Progenitor cell of endocrine pancreas (in vitro differentiated cells): ENCODE data around the gene SGPP2. TPM values are rescaled to one million over a fixed set of nuclear protein-coding genes. Genes with fewer than 3 reads are reported as not detected.

Experiments used
- DNase-seq: peaks from one replicate; pipeline ENCODE4 v3.0.0; 2021; ENCODE audit warnings: low spot score; ENCODE audit not compliant: unreplicated experiment
- H3K27ac Mint-ChIP-seq: 2 replicates; pipeline ENCODE4 v1.8.0; 2021; ENCODE audit warnings: mild to moderate bottlenecking, moderate library complexity, mixed read lengths
- H3K27me3 Mint-ChIP-seq: 2 replicates; pipeline ENCODE4 v1.8.0; 2021; ENCODE audit warnings: mixed read lengths
- H3K36me3 Mint-ChIP-seq: 2 replicates; pipeline ENCODE4 v1.8.0; 2022; ENCODE audit warnings: mixed read lengths; ENCODE audit not compliant: insufficient read depth
- H3K4me1 Mint-ChIP-seq: 2 replicates; pipeline ENCODE4 v1.8.0; 2021; ENCODE audit warnings: low read depth, mixed read lengths
- H3K4me3 Mint-ChIP-seq: 2 replicates; pipeline ENCODE4 v1.8.0; 2021; ENCODE audit warnings: low read depth, mild to moderate bottlenecking, moderate library complexity, mixed read lengths
- H3K9me3 Mint-ChIP-seq: 2 replicates; pipeline ENCODE4 v1.8.0; 2021; ENCODE audit warnings: low read depth, mixed read lengths
- CTCF ChIP-seq: fragments of 200-600 bp; sonication (generic); IDR thresholded peaks from one replicate; pipeline ENCODE4 v1.5.0; 2021; ENCODE audit warnings: antibody characterized with exemption, mild to moderate bottlenecking; ENCODE audit not compliant: unreplicated experiment
- total RNA-seq: library from RNA; stranded (reverse); gene quantifications from 2 replicates; pipeline ENCODE4 v1.2.1, GENCODE V29; 2021

Gene SGPP2
- total RNA-seq, 1 donor from 2014 or later = 19.8 TPM

GRCh38 chr2:222514901-222515300, 90.6 kb downstream of the SGPP2 start:
- H3K9me3 Mint-ChIP-seq = peaks cover 9% of the 10 kb centered on the region
- H3K27ac Mint-ChIP-seq = no peak overlapping the region
- no peak for DNase-seq
- H3K27me3 Mint-ChIP-seq = peaks cover 11% of the 10 kb centered on the region
- no peak for TF ChIP-seq CTCF
- peaks cover 8% of the 10 kb centered on the region for H3K4me1 Mint-ChIP-seq
- no peak overlapping the region for H3K4me3 Mint-ChIP-seq
- peaks cover 10% of the 10 kb centered on the region for H3K36me3 Mint-ChIP-seq

- DNase-seq = no peak
- Mint-ChIP-seq H3K4me3 (no peak overlapping the region), H3K27me3 (peaks cover 14% of the 10 kb centered on the region)
These were observed 94.4 kb downstream of the SGPP2 start for GRCh38 chr2:222518570-222519381.

GRCh38 chr2:222521099-222521498, 96.8 kb downstream of the SGPP2 start:
- Mint-ChIP-seq H3K4me1 (peaks cover 7% of the 10 kb centered on the region), H3K27me3 (peaks cover 14% of the 10 kb centered on the region), H3K27ac (no peak overlapping the region), H3K9me3 (peaks cover 2% of the 10 kb centered on the region), H3K4me3 (no peak overlapping the region), H3K36me3 (peaks cover 6% of the 10 kb centered on the region)
- TF ChIP-seq CTCF = no peak
- DNase-seq = no peak

More at GRCh38 chr2:222518570-222519381, 94.4 kb downstream of the SGPP2 start:
- Mint-ChIP-seq H3K27ac (no peak overlapping the region), H3K4me1 (peaks cover 8% of the 10 kb centered on the region), H3K36me3 (peaks cover 5% of the 10 kb centered on the region), H3K9me3 (peaks cover 4% of the 10 kb centered on the region)
- no peak for TF ChIP-seq CTCF

- DNase-seq = no peak
- no peak for TF ChIP-seq CTCF
- Mint-ChIP-seq H3K4me1 (peaks cover 4% of the 10 kb centered on the region), H3K9me3 (peaks cover 3% of the 10 kb centered on the region), H3K27ac (no peak overlapping the region), H3K36me3 (peaks cover 6% of the 10 kb centered on the region), H3K27me3 (peaks cover 12% of the 10 kb centered on the region), H3K4me3 (no peak overlapping the region)
These were observed 97.7 kb downstream of the SGPP2 start for GRCh38 chr2:222522082-222522481.

- Mint-ChIP-seq H3K36me3 (peaks cover 6% of the 10 kb centered on the region), H3K4me1 (no peaks in the 10 kb centered on the region), H3K4me3 (no peak overlapping the region), H3K9me3 (peaks cover 3% of the 10 kb centered on the region), H3K27me3 (peaks cover 5% of the 10 kb centered on the region), H3K27ac (no peak overlapping the region)
- no peak for DNase-seq
- TF ChIP-seq CTCF = no peak
These were observed 99.6 kb downstream of the SGPP2 start for GRCh38 chr2:222523783-222524544.
